C4-2B (cell line): ENCODE results near the gene VEZF1.

Source experiments
- H3K27ac ChIP-seq: fragments of 450-650 bp; 2 replicates; pipeline ENCODE4 v1.5.1; 2017
- ZFX ChIP-seq: fragments of 450-650 bp; IDR thresholded peaks from 2 replicates; pipeline ENCODE4 v1.6.1; 2017
- TF ChIP-seq, protein P1 (sequence below): fragments of 450-650 bp; conservative IDR thresholded peaks from 2 replicates; pipeline ENCODE4 v1.5.1; 2017; ENCODE audit warnings: mild to moderate bottlenecking

VEZF1 gene

DNA sequence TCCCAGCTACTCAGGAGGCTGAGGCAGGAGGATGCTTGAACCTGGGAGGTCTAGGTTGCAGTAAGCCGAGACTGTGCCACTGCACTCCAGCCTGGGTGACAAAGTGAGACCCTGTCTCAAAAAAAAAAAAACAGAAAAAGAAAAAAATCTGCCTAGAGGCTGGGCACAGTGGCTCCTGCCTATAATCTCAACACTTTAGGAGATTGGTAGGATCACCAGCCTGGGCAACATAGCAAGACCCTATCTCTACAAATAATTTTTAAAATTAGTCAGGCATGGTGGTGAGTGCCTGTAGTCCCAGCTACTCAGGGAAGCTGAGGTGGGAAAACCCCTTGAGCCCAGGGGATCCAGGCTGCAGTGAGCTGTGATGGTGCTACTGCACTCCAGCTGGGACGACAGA is 50.6 kb downstream of the VEZF1 start:
- H3K27ac ChIP-seq = no peak overlapping the region

DNA sequence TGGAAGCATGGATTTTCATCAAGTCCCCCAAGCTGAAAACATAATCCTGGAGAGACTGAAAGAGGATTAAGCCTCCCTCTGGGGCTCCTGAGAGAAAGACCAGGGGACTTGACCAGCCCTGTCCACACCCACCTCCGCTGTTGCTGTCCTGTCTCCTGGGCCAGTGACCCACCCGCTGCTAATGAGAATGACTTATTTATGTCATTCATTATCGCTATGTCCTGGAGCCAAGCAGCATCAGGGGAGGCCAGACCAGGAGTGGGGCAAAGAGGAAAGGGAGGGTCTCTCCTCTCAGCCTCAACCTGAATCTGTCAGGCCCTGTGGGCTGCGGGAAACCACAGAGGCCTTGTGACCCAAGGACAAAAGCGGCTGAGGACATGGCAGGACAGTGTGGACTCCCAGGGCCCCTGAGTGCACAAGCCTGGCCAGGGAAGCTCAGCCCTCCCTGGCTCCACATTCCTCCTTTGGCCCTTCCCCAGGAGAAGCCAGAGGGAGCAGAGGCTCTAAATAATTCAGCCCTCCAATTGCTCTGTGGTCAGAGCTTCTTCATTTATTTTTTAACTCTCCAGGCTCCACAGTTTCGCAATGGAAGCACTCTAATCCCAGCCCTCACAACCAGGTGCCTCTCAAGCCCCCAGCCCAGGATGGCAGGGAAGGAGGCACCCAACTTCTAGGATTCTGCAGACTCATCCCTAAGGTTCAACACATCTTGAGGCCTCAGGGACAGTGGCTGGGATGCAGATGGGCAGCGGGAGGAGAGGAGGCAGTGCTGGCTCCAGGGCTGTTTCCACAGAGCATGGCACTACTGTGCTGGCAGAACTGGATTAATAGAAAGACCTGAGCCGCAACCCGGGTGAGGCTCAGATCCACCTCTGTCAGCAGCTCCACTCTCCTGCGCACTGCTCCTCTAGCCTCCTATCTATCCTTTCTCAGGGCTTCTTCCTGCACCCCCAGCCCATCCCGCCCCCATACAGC is 51.9 kb downstream of the VEZF1 start:
- TF ChIP-seq, protein P1, sequence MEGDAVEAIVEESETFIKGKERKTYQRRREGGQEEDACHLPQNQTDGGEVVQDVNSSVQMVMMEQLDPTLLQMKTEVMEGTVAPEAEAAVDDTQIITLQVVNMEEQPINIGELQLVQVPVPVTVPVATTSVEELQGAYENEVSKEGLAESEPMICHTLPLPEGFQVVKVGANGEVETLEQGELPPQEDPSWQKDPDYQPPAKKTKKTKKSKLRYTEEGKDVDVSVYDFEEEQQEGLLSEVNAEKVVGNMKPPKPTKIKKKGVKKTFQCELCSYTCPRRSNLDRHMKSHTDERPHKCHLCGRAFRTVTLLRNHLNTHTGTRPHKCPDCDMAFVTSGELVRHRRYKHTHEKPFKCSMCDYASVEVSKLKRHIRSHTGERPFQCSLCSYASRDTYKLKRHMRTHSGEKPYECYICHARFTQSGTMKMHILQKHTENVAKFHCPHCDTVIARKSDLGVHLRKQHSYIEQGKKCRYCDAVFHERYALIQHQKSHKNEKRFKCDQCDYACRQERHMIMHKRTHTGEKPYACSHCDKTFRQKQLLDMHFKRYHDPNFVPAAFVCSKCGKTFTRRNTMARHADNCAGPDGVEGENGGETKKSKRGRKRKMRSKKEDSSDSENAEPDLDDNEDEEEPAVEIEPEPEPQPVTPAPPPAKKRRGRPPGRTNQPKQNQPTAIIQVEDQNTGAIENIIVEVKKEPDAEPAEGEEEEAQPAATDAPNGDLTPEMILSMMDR = no peak
- no peak for TF ChIP-seq ZFX
- H3K27ac ChIP-seq = no peak overlapping the region

More for the DNA sequence above, 50.6 kb downstream of the VEZF1 start:
- TF ChIP-seq ZFX = no peak
- TF ChIP-seq, protein P1 = no peak

DNA sequence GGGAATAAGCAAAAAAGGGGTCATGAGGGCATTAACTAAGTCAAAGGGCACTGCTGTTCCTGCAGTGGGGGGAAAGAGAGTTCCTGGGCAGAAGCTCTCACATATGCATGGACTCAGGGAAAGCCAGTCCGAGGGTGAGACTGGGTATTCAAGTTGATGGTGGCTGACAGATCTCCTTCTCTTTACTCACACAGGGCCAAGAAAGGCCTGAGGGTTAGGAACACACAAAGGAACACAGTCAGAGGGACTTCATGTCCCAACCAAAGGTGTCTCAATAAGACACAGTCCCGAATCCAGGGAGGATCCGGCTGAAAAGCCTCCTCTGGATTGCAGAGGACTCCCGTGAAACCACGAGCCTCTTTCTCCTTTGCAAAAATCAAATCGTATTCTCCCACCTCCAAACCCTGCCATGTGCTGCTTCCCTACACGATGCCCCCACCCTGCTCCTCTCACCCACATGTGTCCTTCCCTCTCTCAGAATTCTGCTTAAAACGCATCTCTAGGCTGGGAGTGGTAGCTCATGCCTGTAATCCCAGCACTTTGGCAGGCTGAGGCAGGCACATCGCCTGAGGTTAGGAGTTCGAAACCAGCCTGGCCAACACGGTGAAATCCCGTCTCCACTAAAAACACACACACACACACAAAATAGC is 56.4 kb downstream of the VEZF1 start:
- no peak overlapping the region for H3K27ac ChIP-seq
- TF ChIP-seq, protein P1 = no peak
- TF ChIP-seq ZFX = no peak

DNA sequence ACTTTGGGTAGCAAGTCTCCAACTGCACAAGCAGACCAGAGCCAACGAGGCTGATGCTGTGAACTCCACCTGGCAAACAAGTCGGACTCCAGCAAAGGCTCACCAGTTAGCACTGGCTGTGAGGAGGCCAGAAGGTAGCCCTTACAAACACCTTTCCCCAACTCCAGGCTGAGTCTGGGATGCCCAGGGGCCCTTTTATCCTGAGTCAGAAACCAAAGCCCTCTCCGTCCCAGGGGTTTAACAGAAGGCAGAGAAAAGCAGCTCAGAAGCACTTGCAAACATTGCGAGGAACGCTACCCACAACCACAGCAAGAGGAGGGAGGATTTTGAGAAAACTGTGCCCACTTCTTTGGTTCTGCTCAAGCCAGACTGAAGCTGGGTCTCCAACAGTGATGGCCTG is 57.8 kb downstream of the VEZF1 start:
- TF ChIP-seq, protein P1 = no peak
- TF ChIP-seq ZFX = no peak
- H3K27ac ChIP-seq = no peak overlapping the region

DNA sequence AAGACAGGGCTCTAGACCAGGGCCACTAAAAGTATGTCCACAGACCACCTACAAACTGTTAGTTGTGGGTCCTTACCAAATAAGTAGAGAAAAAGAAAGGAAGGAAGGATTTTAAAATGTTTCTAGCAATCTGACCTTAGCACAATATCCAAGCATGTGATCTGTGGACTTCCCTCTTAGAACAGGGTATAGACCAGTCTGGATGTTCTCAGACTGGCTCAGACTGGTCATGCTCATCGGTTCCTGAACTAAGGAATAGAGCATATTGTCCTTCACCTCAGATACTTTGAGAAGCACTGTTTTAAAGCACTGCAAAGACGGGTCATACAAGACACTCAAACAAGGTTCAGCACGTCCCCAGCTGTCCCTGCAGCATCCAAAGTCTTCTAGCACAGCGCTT is 58.7 kb downstream of the VEZF1 start:
- H3K27ac ChIP-seq = no peak overlapping the region
- TF ChIP-seq ZFX = no peak
- TF ChIP-seq, protein P1 = no peak

DNA sequence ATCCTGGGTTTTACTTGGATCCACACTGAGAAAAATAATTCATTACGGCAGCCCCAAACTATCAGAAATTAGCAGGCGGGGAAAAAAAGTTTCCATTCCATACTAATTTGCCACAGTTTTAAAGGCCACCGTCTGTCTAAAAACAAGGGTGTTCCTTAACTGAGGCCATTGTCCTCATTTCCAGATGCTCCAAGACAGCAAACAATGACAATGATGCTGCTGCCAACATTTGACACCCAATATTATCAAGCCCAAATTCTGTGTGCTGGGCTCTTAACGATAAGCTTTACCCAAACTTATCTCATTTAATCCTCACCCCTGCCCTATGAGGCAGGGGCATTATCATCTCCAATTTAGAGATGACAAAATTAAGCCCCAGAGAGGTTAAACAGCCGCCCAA is 59.1 kb downstream of the VEZF1 start:
- H3K27ac ChIP-seq = no peak overlapping the region
- TF ChIP-seq, protein P1 = no peak
- no peak for TF ChIP-seq ZFX
